GM18505 (cell line): Measurements from ENCODE around the gene ZC3H15.
A peak's percentile ranks its signal among the peaks of the same experiment; 100 is the strongest.

ENCODE experiments used
- ATAC-seq: cut with Tn5 transposase; IDR thresholded peaks from one replicate; pipeline ENCODE4 v1.9.1; 2021; ENCODE audit not compliant: unreplicated experiment
- POLR2A ChIP-seq: IDR thresholded peaks from 4 replicates; pipeline ENCODE4 v1.6.1; 2011; ENCODE audit warnings: borderline replicate concordance; ENCODE audit not compliant: insufficient read depth, insufficient read length; ENCODE audit errors: extremely low read depth

ZC3H15 gene

GRCh38 chr2:186477790-186478189 lies 8.3 kb upstream of the ZC3H15 start:
- no peak for TF ChIP-seq POLR2A
- ATAC-seq: no peak

GRCh38 chr2:186480991-186481390 lies 5.1 kb upstream of the ZC3H15 start:
- no peak for TF ChIP-seq POLR2A
- ATAC-seq: no peak

GRCh38 chr2:186484062-186484735 lies 1.9 kb upstream of the ZC3H15 start:
- ATAC-seq: no peak
- TF ChIP-seq POLR2A: no peak

- no peak for TF ChIP-seq POLR2A
- no peak for ATAC-seq
Observed at GRCh38 chr2:186485576-186485870, 537 bp upstream of the ZC3H15 start.

- TF ChIP-seq POLR2A: no peak
- no peak for ATAC-seq
Observed at GRCh38 chr2:186486651-186487647, 889 bp downstream of the ZC3H15 start.

GRCh38 chr2:186493564-186494085 lies 7.6 kb downstream of the ZC3H15 start:
- ATAC-seq: no peak
- TF ChIP-seq POLR2A: no peak

GRCh38 chr2:186496401-186496800 lies 10.3 kb downstream of the ZC3H15 start:
- no peak for TF ChIP-seq POLR2A
- ATAC-seq: no peak

GRCh38 chr2:186497928-186498327 lies 11.9 kb downstream of the ZC3H15 start:
- TF ChIP-seq POLR2A: no peak
- no peak for ATAC-seq

- TF ChIP-seq POLR2A: no peak
- no peak for ATAC-seq
Observed at GRCh38 chr2:186498834-186499233, 12.8 kb downstream of the ZC3H15 start.

- no peak for TF ChIP-seq POLR2A
- ATAC-seq: peak; percentile 49
Observed at GRCh38 chr2:186503827-186504606, 18.0 kb downstream of the ZC3H15 start.

GRCh38 chr2:186508263-186508662 lies 22.2 kb downstream of the ZC3H15 start:
- ATAC-seq: no peak
- no peak for TF ChIP-seq POLR2A

GRCh38 chr2:186515376-186515775 lies 29.3 kb downstream of the ZC3H15 start:
- no peak for TF ChIP-seq POLR2A
- ATAC-seq: no peak

GRCh38 chr2:186516396-186516795 lies 30.3 kb downstream of the ZC3H15 start:
- no peak for ATAC-seq
- no peak for TF ChIP-seq POLR2A
